ENCODE measurements around the gene UST.
"Not testable (repeated sequence)": the region's sequence is repeated elsewhere in the genome, so short reads cannot be mapped to it uniquely, and the experiment has no call there.

The UST gene

GRCh38 chr6:148984531-148985056, 237.8 kb downstream of the UST start:
- no peak for DNase-seq

DNA sequence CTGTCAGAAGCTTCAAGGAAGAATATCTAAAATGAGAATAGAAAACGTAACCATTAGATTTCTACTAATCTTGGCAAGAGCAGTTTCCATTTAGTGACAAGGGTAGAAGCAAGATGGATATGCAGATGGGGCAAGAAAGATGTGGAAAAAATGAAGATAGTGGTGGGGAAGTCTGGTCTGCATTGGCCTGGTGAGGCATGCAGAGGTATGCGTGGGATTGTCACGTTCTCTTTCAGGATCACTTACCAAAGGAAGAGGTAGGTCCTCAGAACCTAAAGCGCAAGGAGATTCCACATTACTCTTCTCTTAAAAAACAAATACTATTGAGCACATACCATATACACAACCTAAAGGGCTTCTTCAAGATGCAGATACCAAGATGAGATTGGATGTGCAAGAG, 238.7 kb downstream of the UST start:
- DNase-seq = no peak

GRCh38 chr6:148986608-148987007, 239.8 kb downstream of the UST start:
- no peak for DNase-seq

- no peak for DNase-seq
These were observed 241.2 kb downstream of the UST start for GRCh38 chr6:148987982-148988381.

DNA sequence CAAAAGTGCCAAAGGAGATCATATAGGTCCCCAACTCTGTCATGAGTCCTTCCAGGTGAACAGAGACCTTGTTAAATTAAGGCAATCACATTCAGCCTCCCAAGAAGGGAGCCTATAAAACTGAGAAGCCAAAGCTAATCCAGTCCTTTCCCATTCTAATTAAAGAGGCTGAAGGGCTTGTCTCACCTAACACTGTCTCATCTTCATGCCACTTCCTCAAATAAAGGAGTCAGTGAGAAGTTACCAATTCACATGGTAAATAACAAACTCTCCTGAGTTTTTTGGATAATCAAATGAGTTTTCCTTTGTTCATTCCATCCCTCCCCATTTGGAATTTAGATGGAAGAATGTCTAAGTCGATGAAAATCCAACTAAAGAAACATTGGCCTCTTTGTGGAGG, 242.8 kb downstream of the UST start:
- DNase-seq = no peak

GRCh38 chr6:148990403-148990802, 243.6 kb downstream of the UST start:
- no peak for DNase-seq

DNA sequence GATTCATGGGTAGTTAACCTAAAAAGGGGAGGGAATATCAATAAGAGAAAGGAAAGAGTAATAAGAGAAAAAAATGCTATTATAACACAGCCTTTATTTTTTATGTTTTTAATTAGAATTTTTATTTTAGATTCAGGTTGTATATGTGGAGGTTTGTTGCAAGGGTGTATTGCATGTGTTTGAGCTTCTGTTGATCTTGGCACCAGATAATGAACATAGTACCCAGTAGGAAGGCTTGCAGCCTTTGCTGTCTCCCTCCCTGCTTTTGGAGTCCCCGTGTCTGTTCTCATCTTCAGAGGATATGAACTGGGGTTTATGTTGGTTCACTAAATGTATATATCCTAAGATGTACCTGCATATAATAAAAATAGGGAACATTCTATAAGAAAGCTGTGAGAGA, 250.0 kb downstream of the UST start:
- DNase-seq = no peak

GRCh38 chr6:148997865-148998264, 251.0 kb downstream of the UST start:
- DNase-seq = no peak

- no peak for DNase-seq
These were observed 251.9 kb downstream of the UST start for GRCh38 chr6:148998704-148999103.

DNA sequence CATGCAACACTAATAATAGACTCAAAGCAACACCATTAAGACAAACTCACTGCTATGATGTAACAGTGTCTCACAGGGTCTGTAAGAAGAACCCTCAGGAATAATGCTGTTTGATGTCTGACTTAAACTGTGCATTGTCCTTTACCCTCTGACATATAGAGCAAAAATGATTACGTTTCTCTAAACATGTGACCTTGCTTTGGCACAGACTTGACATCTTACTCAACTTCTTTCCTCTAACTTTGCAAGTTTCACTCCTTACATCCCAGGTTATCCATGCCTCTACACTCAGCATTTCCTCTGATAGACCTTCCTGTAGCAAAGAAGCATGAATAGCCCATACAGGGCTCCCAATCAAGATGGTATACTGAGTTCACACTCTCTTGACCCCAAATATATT, 252.7 kb downstream of the UST start:
- no peak for DNase-seq

DNA sequence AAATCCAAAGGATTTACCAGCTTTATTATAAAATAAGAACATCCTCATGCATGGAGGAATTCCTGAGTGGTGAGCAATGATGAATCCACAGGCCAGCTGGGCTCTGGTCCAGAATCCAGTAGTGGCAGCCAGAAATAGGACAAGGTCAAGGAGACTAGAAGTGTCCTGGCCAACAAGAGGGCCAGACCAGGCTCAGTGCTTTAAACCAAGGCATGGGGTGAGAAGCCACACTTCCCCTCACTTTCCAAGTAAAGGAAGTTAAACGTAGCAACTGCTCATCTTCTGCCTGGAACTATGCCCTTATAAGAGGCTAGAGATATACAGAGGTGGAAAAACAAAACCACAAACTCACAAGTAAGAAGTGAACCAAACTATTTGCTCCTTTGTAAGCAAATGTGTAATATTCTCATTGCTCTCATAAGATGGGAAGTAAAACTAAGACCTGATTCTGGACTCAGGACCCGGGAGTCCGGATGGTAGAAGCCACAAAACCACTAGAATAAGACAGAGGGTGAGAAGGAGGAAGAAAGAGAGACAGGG, 253.2 kb downstream of the UST start:
- DNase-seq = no peak

DNA sequence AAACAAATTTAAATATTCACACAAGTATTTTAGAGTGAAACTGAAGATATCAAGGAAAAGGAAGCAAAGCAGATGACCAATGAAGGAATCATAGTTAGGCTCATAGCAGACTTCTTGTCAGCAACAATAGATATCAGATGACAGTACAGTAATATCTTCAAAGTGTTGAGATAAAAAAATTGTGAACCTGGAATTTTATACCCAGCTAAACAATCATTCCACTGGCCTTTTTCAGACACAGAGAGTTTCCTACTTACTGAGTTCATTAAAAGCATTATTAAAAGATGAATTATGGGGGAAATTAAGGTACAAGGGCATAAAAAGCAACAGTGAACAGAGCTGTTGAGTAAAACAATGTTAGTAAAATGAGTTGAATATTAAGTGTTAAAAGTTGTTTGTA, 254.6 kb downstream of the UST start:
- DNase-seq = no peak

- DNase-seq = no peak
These were observed 256.7 kb downstream of the UST start for GRCh38 chr6:149003560-149003959.

- DNase-seq = no peak
These were observed 257.8 kb downstream of the UST start for GRCh38 chr6:149004664-149005063.

DNA sequence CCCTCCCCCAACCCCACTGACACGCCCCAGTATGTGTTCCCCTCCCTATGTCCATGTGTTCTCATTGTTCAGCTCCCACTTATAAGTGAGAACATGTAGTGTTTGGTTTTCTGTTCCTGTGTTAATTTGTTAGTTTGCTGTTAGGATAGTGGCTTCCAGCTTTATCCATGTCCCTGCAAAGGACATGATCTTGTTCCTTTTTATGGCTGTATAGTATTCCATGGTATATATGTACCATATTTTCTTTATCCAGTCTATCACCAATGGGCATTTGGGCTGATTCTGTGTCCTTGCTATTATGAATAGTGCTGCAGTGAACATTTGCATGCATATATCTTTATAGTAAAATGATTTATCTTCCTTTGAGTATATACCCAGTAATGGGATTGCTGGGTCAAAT, 259.4 kb downstream of the UST start:
- DNase-seq = not testable (repeated sequence)

- DNase-seq = no peak
These were observed 259.8 kb downstream of the UST start for GRCh38 chr6:149006671-149007070.

DNA sequence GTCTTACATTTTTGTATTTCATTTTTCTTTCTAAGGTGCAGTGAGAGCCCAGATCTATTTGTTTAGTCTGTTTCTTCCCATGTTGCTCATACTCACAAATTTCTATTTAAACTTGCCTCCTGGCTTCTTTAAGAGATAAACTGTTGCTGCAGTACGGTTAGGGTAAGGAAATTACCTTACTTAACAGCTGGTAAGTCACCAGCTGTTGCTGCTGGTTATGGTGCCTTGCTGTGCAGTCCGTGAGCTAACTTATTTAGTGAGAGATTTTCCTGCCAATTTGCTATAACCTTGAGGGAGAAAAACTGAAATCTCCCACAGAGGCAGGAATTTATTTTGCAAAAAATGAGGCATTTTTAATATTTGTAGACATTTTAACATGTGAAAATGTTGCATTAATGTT, 261.0 kb downstream of the UST start:
- DNase-seq = no peak

GRCh38 chr6:149008741-149009140, 261.9 kb downstream of the UST start:
- no peak for DNase-seq

- no peak for DNase-seq
These were observed 265.3 kb downstream of the UST start for GRCh38 chr6:149012040-149012545.

DNA sequence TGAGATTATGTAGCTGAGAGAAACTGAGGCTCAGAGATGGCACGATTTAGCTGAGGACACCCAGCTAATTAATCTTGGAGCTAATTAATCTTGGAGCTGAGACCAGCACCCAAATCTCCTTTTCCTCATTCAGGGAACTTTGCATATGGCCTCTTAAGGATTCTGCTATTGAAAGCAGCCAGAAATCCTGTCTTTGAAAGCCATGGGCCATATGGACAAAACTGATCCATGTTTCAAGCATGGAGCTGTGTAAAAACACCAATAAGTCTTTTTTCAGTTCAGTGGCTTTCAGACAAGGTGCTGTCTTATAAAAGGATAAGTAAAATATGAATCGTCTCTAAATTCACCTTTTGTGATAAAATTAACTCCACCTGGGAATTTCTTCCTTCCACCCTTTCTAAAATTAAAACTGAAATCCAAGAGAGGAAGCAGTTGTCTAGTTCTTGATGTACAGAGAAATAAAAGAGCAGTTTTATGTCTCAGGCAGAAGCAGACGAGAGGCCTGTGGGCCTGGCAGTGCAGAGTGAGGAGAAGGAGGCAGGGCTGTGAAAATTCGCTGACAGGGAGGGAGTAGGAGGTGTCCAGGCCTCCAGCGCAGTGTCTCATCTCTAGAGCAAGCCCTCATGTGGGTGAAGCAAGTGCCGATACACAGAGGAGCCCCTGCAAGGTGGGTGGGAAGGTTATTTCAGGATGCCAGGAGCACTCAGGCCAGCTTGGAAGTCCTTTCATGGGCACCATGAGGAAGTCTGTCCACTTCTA, 266.9 kb downstream of the UST start:
- DNase-seq = no peak

DNA sequence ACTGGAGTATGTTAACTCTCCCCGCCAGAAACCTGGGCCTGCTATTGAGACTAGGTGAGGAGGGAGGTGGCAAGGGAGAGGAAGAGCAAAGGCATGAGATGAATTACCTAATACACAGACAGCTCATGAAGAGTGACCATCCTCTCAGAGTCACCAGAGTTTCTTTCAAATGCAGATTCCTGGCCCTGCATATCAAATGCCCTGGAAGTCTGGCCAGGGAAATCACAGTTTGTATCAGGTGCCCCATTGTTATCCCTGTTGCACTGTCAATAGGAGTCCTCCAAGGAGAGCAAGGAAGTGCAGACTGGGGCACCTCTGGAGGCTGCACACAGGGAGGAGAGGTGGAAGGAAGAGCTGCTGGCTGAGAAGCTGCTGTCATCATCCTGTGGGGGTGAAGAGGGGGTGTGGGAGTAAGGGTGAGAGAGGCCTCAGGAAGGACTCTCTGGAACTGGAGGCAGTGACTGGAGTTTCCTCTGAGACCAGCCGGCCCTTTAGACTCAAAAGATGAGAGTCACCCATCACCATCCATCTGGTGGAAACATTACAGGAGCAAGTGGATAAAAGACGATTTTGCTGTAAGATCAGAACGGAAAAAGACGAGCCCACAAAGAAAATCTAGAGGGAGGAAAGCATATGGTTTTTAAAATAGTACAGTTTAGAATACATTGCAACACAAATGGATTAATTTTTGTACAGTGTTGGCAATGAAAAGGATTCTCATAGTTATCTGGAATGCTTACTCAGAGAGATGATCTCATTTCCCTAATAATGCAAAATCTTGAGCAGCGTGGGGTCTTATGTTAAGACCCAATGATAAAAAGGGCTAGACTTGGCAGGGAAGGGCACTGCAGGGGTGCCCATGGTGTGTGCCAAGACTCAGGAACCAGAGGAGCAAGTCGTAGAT, 268.1 kb downstream of the UST start:
- no peak for DNase-seq

GRCh38 chr6:149015535-149016525, 269.0 kb downstream of the UST start:
- no peak for DNase-seq

Data from stimulated activated CD4-positive, alpha-beta T cell treated with anti-CD3 and anti-CD28 coated beads, Interleukin-4, amount 100 ng/mL, for 24 hours (primary cell).